Measurements from ENCODE around the gene LOC128125822.

LOC128125822 gene

GRCh38 chr6:63598049-63599036 is 26.1 kb downstream of the LOC128125822 start:
- Histone ChIP-seq H3K27ac (ENCODE audit: low read length) (peak overlapping the region; percentile 80), H3K9me3 (ENCODE audit: low read length) (no peaks in the 10 kb centered on the region)

More at GRCh38 chr6:63598049-63599036, 26.1 kb downstream of the LOC128125822 start:
- Histone ChIP-seq H2AFZ (ENCODE audit: low read depth, low read length) (peak overlapping the region; percentile 77), H3F3A (ENCODE audit: insufficient read depth, low read length, poor library complexity, severe bottlenecking) (no peaks in the 10 kb centered on the region), H3K4me3 (ENCODE audit: low read length) (peak overlapping the region; percentile 64), H3K36me3 (ENCODE audit: insufficient read depth, low read length) (no peaks in the 10 kb centered on the region), H3K79me2 (replicated peaks; ENCODE audit: insufficient read depth, low read length) (no peaks in the 10 kb centered on the region), H3K9ac (ENCODE audit: low read length) (peak overlapping the region; percentile 72), H3K9me2 (ENCODE audit: insufficient read depth, low read length) (no peaks in the 10 kb centered on the region), H3K27me3 (ENCODE audit: insufficient read depth, low read depth, low read length) (no peaks in the 10 kb centered on the region), H4K20me1 (ENCODE audit: insufficient read depth) (no peaks in the 10 kb centered on the region), H3K4me2 (ENCODE audit: low read length) (peak overlapping the region; percentile 46)
- peak; percentile 44 for TF ChIP-seq TAF1 (IDR thresholded peaks at IDR 0.05; ENCODE audit: low read depth)
- TF ChIP-seq REST (IDR thresholded peaks at IDR 0.05; ENCODE audit: borderline replicate concordance): peak; percentile 27
- TF ChIP-seq POLR2AphosphoS5 (IDR thresholded peaks at IDR 0.05): peak; percentile 54
- no peak for TF ChIP-seq EP300 (conservative IDR thresholded peaks at IDR 0.05; ENCODE audit: poor library complexity, severe bottlenecking)
- TF ChIP-seq SMC3 (conservative IDR thresholded peaks at IDR 0.05; ENCODE audit: poor library complexity): peak; percentile 86
- TF ChIP-seq RAD21 (conservative IDR thresholded peaks at IDR 0.05): peak; percentile 82
- peak; percentile 96 for TF ChIP-seq CTCF (IDR thresholded peaks at IDR 0.05; ENCODE audit: poor library complexity, severe bottlenecking)
- TF ChIP-seq MXI1 (conservative IDR thresholded peaks at IDR 0.05; ENCODE audit: poor library complexity, severe bottlenecking): peak; percentile 35
- TF ChIP-seq EZH2 (IDR thresholded peaks at IDR 0.05; ENCODE audit: borderline replicate concordance, insufficient read depth, low read length, poor library complexity, severe bottlenecking): no peak

Measured in neural cell (in vitro differentiated cells).